HepG2 (cell line): Measurements from ENCODE around the gene COX4I2. TPM values are rescaled to one million over a fixed set of nuclear protein-coding genes. Genes with fewer than 3 reads are reported as not detected.
A peak's percentile ranks its signal among the peaks of the same experiment; 100 is the strongest.

ENCODE experiments used
- BCL6 ChIP-seq: IDR thresholded peaks from 2 replicates; pipeline ENCODE4 v1.6.1; 2016; ENCODE audit warnings: missing genetic modification reagents, missing compliant biosample characterization
- HES4 ChIP-seq: sonication (generic); formaldehyde crosslinking; IDR thresholded peaks from 2 replicates; pipeline ENCODE4 v1.9.0; 2021; ENCODE audit warnings: mild to moderate bottlenecking, missing genetic modification reagents, borderline replicate concordance
- MTA3 ChIP-seq: sonication (generic); formaldehyde crosslinking; IDR thresholded peaks from 2 replicates; pipeline ENCODE4 v1.4.0; 2020; ENCODE audit warnings: missing genetic modification reagents
- NONO ChIP-seq, 2 experiments: fragments of 450-650 bp in 1 of 2; sonication (generic) in 1 of 2; formaldehyde crosslinking in 1 of 2; IDR thresholded peaks in 1 of 2; conservative IDR thresholded peaks in 1 of 2; 2 replicates each; pipeline versions ENCODE4 v1.6.1 to v1.8.0; 2017 to 2022; ENCODE audit warnings: mild to moderate bottlenecking in 1 of 2, missing genetic modification reagents in 1 of 2, moderate library complexity in 1 of 2
- SRY ChIP-seq: sonication (generic); formaldehyde crosslinking; IDR thresholded peaks from 2 replicates; pipeline ENCODE4 v1.8.0; 2022; ENCODE audit warnings: mild to moderate bottlenecking, missing genetic modification reagents
- ZNF317 ChIP-seq: sonication (generic); formaldehyde crosslinking; IDR thresholded peaks from 2 replicates; pipeline ENCODE4 v1.5.0; 2020; ENCODE audit warnings: mild to moderate bottlenecking, missing genetic modification reagents
- ZNF670 ChIP-seq: sonication (generic); formaldehyde crosslinking; IDR thresholded peaks from 2 replicates; pipeline ENCODE4 v1.8.0; 2022; ENCODE audit warnings: mild to moderate bottlenecking, missing genetic modification reagents, borderline replicate concordance
- ZNF841 ChIP-seq: sonication (generic); formaldehyde crosslinking; IDR thresholded peaks from 2 replicates; pipeline ENCODE4 v1.8.1; 2023; ENCODE audit warnings: missing genetic modification reagents, borderline replicate concordance
- polyA plus RNA-seq, 8 experiments: library from polyadenylated mRNA; depleted of rRNA in 3 of 8; stranded (reverse) in 7 of 8; unstranded in 1 of 8; fragments of >200 nt; fragmentation: Illumina TruSeq in 4 of 8; extraction: Trizol in 4 of 8; gene quantifications; 2 replicates each; pipeline versions ENCODE4 v1.2.1 to v1.2.3, GENCODE V29; 2011 to 2016; ENCODE audit warnings: low read depth in 4 of 8, missing spikeins in 1 of 8, mixed read lengths in 1 of 8; ENCODE audit not compliant: insufficient read depth in 1 of 8
- total RNA-seq, 5 experiments: library from RNA; depleted of rRNA; stranded (reverse); fragments of >200 nt; fragmentation: Illumina TruSeq; extraction: Trizol; gene quantifications; 2 replicates each; pipeline ENCODE4 v1.2.3, GENCODE V29; 2016; ENCODE audit warnings: low read depth in 1 of 5
- TF ChIP-seq, protein P1 (sequence below): sonication (generic); formaldehyde crosslinking; IDR thresholded peaks from 2 replicates; pipeline ENCODE4 v1.4.0; 2020; ENCODE audit warnings: missing genetic modification reagents, borderline replicate concordance
- TF ChIP-seq, protein P2 (sequence below): sonication (generic); formaldehyde crosslinking; IDR thresholded peaks from 2 replicates; pipeline ENCODE4 v1.5.0; 2020; ENCODE audit warnings: missing genetic modification reagents
- TF ChIP-seq, protein P3 (sequence below): sonication (generic); formaldehyde crosslinking; IDR thresholded peaks from 2 replicates; pipeline ENCODE4 v1.8.0; 2023; ENCODE audit warnings: mild to moderate bottlenecking, missing genetic modification reagents
- TF ChIP-seq, protein P4 (sequence below): IDR thresholded peaks from 2 replicates; pipeline ENCODE4 v1.6.1; 2016; ENCODE audit warnings: missing compliant biosample characterization, missing genetic modification reagents, borderline replicate concordance
- TF ChIP-seq, protein P5 (sequence below): sonication (generic); formaldehyde crosslinking; IDR thresholded peaks from 2 replicates; pipeline ENCODE4 v1.4.0; 2020; ENCODE audit warnings: missing genetic modification reagents, borderline replicate concordance
- TF ChIP-seq, protein P6 (sequence below): IDR thresholded peaks from 2 replicates; pipeline ENCODE4 v1.6.1; 2016; ENCODE audit warnings: missing genetic modification reagents, missing compliant biosample characterization

The COX4I2 gene
- total and polyA plus RNA-seq, 2 of the 13 experiments (the other 11 are each of a cell fraction or from before 2014, with no cell fraction given): 1.1 TPM; not detected in 1

DNA sequence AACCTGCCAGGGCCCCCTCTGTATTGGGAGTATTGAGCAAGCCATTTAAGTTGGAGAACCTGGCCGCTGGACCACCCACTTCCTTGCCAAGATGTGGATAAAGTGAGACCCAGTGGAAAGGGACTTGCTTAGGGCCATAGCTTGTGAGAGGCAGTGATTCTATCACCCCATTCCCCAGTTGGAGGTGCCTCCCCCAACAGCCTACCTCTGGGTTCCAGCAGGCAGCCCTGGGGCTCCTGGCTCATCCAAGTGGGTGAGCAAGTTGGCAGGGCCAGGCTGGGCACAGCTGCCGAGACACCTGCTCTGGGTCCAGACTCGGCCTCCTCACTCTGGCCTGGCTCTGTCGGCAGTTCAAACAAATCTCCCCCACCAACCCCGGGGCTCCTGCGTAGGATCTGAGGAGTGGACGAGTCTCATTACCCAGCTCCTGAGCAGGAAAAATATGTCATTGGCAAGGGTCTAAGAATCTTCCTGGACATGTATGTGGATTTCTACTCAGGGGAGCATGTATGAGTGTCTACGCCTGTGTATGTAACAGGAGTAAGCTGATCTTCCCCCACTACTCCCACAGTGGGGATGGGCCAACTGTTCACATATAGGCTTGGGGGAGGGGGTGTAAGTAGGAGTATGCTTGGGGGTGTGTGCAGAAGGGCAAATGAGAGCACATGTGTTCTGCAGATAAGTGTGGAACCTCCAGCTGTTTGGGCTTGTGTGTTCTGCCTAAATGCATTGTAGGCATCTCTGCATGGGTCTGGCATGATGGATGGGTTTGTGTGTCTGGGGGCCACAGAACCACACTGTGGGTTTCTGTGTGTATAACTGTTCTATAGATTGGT lies 30.7 kb upstream of the COX4I2 start (continued):
- TF ChIP-seq, protein P1, sequence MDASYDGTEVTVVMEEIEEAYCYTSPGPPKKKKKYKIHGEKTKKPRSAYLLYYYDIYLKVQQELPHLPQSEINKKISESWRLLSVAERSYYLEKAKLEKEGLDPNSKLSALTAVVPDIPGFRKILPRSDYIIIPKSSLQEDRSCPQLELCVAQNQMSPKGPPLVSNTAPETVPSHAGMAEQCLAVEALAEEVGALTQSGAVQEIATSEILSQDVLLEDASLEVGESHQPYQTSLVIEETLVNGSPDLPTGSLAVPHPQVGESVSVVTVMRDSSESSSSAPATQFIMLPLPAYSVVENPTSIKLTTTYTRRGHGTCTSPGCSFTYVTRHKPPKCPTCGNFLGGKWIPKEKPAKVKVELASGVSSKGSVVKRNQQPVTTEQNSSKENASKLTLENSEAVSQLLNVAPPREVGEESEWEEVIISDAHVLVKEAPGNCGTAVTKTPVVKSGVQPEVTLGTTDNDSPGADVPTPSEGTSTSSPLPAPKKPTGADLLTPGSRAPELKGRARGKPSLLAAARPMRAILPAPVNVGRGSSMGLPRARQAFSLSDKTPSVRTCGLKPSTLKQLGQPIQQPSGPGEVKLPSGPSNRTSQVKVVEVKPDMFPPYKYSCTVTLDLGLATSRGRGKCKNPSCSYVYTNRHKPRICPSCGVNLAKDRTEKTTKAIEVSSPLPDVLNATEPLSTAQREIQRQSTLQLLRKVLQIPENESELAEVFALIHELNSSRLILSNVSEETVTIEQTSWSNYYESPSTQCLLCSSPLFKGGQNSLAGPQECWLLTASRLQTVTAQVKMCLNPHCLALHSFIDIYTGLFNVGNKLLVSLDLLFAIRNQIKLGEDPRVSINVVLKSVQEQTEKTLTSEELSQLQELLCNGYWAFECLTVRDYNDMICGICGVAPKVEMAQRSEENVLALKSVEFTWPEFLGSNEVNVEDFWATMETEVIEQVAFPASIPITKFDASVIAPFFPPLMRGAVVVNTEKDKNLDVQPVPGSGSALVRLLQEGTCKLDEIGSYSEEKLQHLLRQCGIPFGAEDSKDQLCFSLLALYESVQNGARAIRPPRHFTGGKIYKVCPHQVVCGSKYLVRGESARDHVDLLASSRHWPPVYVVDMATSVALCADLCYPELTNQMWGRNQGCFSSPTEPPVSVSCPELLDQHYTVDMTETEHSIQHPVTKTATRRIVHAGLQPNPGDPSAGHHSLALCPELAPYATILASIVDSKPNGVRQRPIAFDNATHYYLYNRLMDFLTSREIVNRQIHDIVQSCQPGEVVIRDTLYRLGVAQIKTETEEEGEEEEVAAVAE (CRISPR knock-in tag): peak; percentile 77
- TF ChIP-seq, protein P2, sequence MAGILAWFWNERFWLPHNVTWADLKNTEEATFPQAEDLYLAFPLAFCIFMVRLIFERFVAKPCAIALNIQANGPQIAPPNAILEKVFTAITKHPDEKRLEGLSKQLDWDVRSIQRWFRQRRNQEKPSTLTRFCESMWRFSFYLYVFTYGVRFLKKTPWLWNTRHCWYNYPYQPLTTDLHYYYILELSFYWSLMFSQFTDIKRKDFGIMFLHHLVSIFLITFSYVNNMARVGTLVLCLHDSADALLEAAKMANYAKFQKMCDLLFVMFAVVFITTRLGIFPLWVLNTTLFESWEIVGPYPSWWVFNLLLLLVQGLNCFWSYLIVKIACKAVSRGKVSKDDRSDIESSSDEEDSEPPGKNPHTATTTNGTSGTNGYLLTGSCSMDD (CRISPR knock-in tag): 0 out of 2 replicates have a peak, but pooled peaks have one; percentile 27
- TF ChIP-seq, protein P3, sequence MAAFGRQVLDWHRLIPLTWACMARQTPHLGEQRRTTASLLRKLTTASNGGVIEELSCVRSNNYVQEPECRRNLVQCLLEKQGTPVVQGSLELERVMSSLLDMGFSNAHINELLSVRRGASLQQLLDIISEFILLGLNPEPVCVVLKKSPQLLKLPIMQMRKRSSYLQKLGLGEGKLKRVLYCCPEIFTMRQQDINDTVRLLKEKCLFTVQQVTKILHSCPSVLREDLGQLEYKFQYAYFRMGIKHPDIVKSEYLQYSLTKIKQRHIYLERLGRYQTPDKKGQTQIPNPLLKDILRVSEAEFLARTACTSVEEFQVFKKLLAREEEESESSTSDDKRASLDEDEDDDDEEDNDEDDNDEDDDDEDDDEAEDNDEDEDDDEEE: peak; percentile 75; the same call in 1 of the 2 replicates
- TF ChIP-seq ZNF670: peak; percentile 51
- TF ChIP-seq, protein P4, sequence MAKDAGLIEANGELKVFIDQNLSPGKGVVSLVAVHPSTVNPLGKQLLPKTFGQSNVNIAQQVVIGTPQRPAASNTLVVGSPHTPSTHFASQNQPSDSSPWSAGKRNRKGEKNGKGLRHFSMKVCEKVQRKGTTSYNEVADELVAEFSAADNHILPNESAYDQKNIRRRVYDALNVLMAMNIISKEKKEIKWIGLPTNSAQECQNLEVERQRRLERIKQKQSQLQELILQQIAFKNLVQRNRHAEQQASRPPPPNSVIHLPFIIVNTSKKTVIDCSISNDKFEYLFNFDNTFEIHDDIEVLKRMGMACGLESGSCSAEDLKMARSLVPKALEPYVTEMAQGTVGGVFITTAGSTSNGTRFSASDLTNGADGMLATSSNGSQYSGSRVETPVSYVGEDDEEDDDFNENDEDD: peak; percentile 30; the same call in 1 of the 2 replicates
- TF ChIP-seq, protein P5, sequence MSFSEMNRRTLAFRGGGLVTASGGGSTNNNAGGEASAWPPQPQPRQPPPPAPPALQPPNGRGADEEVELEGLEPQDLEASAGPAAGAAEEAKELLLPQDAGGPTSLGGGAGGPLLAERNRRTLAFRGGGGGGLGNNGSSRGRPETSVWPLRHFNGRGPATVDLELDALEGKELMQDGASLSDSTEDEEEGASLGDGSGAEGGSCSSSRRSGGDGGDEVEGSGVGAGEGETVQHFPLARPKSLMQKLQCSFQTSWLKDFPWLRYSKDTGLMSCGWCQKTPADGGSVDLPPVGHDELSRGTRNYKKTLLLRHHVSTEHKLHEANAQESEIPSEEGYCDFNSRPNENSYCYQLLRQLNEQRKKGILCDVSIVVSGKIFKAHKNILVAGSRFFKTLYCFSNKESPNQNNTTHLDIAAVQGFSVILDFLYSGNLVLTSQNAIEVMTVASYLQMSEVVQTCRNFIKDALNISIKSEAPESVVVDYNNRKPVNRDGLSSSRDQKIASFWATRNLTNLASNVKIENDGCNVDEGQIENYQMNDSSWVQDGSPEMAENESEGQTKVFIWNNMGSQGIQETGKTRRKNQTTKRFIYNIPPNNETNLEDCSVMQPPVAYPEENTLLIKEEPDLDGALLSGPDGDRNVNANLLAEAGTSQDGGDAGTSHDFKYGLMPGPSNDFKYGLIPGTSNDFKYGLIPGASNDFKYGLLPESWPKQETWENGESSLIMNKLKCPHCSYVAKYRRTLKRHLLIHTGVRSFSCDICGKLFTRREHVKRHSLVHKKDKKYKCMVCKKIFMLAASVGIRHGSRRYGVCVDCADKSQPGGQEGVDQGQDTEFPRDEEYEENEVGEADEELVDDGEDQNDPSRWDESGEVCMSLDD (CRISPR knock-in tag): peak; percentile 40; the same call in 1 of the 2 replicates
- TF ChIP-seq MTA3 (CRISPR knock-in tag): no peak
- TF ChIP-seq, protein P6, sequence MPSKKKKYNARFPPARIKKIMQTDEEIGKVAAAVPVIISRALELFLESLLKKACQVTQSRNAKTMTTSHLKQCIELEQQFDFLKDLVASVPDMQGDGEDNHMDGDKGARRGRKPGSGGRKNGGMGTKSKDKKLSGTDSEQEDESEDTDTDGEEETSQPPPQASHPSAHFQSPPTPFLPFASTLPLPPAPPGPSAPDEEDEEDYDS: peak; percentile 88
- peak; percentile 92 for TF ChIP-seq ZNF317 (CRISPR knock-in tag)
- peak; percentile 59; the same call in 1 of the 2 replicates for TF ChIP-seq BCL6 (CRISPR knock-in tag)
- TF ChIP-seq HES4 (CRISPR knock-in tag): peak; percentile 86; the same call in 1 of the 2 replicates
- no peak for TF ChIP-seq NONO (IDR thresholded peaks at IDR 0.05)
- TF ChIP-seq NONO (CRISPR knock-in tag; conservative IDR thresholded peaks at IDR 0.05): peak; percentile 83; the same call in 1 of the 2 replicates
- no peak for TF ChIP-seq ZNF841 (CRISPR knock-in tag)
- TF ChIP-seq SRY (CRISPR knock-in tag): 0 out of 2 replicates have a peak, but pooled peaks have one; percentile 36
